Upper lobe of right lung (tissue), 1 donor: ENCODE results near the gene GPR35. TPM values are rescaled to one million over a fixed set of nuclear protein-coding genes. Genes with fewer than 3 reads are reported as not detected.
A peak's percentile ranks its signal among the peaks of the same experiment; 100 is the strongest.

Source experiments
- ATAC-seq: fragments of 200-7000 bp; cut with Tn5 transposase; one replicate; pipeline ENCODE4 v1.9.1; 2020; ENCODE audit warnings: mild to moderate bottlenecking, moderate library complexity
- DNase-seq: peaks from one replicate; pipeline ENCODE4 v3.0.0-alpha.2; 2020
- H3K27ac ChIP-seq: fragments of 200-600 bp; one replicate; pipeline ENCODE4 v1.8.0; 2022
- H3K27me3 ChIP-seq: fragments of 200-600 bp; one replicate; pipeline ENCODE4 v1.8.0; 2022; ENCODE audit warnings: mild to moderate bottlenecking
- H3K36me3 ChIP-seq: fragments of 200-600 bp; one replicate; pipeline ENCODE4 v1.8.0; 2022
- H3K4me1 ChIP-seq: fragments of 200-600 bp; one replicate; pipeline ENCODE4 v1.8.0; 2022
- H3K4me3 ChIP-seq: fragments of 200-600 bp; one replicate; pipeline ENCODE4 v1.8.0; 2022; ENCODE audit warnings: mild to moderate bottlenecking
- H3K9me3 ChIP-seq: fragments of 200-600 bp; one replicate; pipeline ENCODE4 v1.8.0; 2022
- CTCF ChIP-seq: fragments of 200-600 bp; IDR thresholded peaks from one replicate; pipeline ENCODE4 v1.8.0; 2022; ENCODE audit warnings: antibody characterized with exemption
- intact Hi-C: fragments of 100-400 bp; cut with DNase I; formaldehyde crosslinking; loops from one replicate; pipeline ENCODE4 v1.11.0; 2022
- total RNA-seq: library from RNA; stranded (reverse); fragmentation: NEBNext Ultra II Directional; extraction: Animal tissue kit (Norgen Biotek cat#: 25700); gene quantifications from one replicate; pipeline ENCODE4 v1.2.1, GENCODE V29; 2021
- donor health status: DM: no; HTN: yes; CAD: no; lungs with severe emphysema.

The GPR35 gene
- total RNA-seq, 1 donor from 2014 or later, result 3.4 TPM

- no peaks in the 10 kb centered on the region for H3K27me3 ChIP-seq
- H3K4me1 ChIP-seq, result peaks cover 14% of the 10 kb centered on the region
- no peak overlapping the region for H3K27ac ChIP-seq
- no peaks in the 10 kb centered on the region for H3K9me3 ChIP-seq
- H3K4me3 ChIP-seq, result no peak overlapping the region
- peaks cover 31% of the 10 kb centered on the region for H3K36me3 ChIP-seq
- ATAC-seq, result no peak
- intact Hi-C loops, result no loop called here
- no peak for TF ChIP-seq CTCF
- peak; percentile 43 for DNase-seq
Measured at GRCh38 chr2:240590681-240591111, 34.6 kb upstream of the GPR35 start.

GRCh38 chr2:240591226-240591625, 34.1 kb upstream of the GPR35 start:
- intact Hi-C loops, result no loop called here
- DNase-seq, result no peak
- H3K36me3 ChIP-seq, result peaks cover 36% of the 10 kb centered on the region
- no peak overlapping the region for H3K4me3 ChIP-seq
- no peak for TF ChIP-seq CTCF
- no peaks in the 10 kb centered on the region for H3K27me3 ChIP-seq
- H3K9me3 ChIP-seq, result no peaks in the 10 kb centered on the region
- no peak for ATAC-seq
- peaks cover 14% of the 10 kb centered on the region for H3K4me1 ChIP-seq
- H3K27ac ChIP-seq, result no peak overlapping the region

- Histone ChIP-seq H3K9me3 (no peaks in the 10 kb centered on the region), H3K4me3 (no peak overlapping the region), H3K4me1 (peaks cover 14% of the 10 kb centered on the region), H3K27ac (no peak overlapping the region), H3K27me3 (no peaks in the 10 kb centered on the region), H3K36me3 (peaks cover 41% of the 10 kb centered on the region)
- DNase-seq (peak; percentile 51), ATAC-seq (no peak)
- TF ChIP-seq CTCF, result no peak
- intact Hi-C loops, result no loop called here
Measured at GRCh38 chr2:240591784-240592183, 33.5 kb upstream of the GPR35 start.

GRCh38 chr2:240593026-240593702, 32.1 kb upstream of the GPR35 start:
- intact Hi-C loops, result no loop called here
- Histone ChIP-seq H3K27ac (no peak overlapping the region), H3K36me3 (peaks cover 45% of the 10 kb centered on the region), H3K4me3 (no peak overlapping the region), H3K4me1 (peaks cover 4% of the 10 kb centered on the region), H3K27me3 (no peaks in the 10 kb centered on the region), H3K9me3 (no peaks in the 10 kb centered on the region)
- no peak for ATAC-seq
- no peak for DNase-seq
- TF ChIP-seq CTCF, result no peak

- intact Hi-C loops, result no loop called here
- DNase-seq, result peak; percentile 61
- Histone ChIP-seq H3K36me3 (peaks cover 52% of the 10 kb centered on the region), H3K27ac (no peak overlapping the region), H3K4me3 (no peak overlapping the region), H3K9me3 (no peaks in the 10 kb centered on the region), H3K4me1 (no peaks in the 10 kb centered on the region), H3K27me3 (no peaks in the 10 kb centered on the region)
- no peak for ATAC-seq
- no peak for TF ChIP-seq CTCF
Measured at GRCh38 chr2:240593703-240594451, 31.4 kb upstream of the GPR35 start.
